ENCODE results near the gene GRN. TPM values are rescaled to one million over a fixed set of nuclear protein-coding genes. Genes with fewer than 3 reads are reported as not detected.

The GRN gene
- total and polyA plus RNA-seq, 2 of the 8 experiments (the other 6 are each of a cell fraction or from before 2014, with no cell fraction given): 108 to 387 TPM

DNA sequence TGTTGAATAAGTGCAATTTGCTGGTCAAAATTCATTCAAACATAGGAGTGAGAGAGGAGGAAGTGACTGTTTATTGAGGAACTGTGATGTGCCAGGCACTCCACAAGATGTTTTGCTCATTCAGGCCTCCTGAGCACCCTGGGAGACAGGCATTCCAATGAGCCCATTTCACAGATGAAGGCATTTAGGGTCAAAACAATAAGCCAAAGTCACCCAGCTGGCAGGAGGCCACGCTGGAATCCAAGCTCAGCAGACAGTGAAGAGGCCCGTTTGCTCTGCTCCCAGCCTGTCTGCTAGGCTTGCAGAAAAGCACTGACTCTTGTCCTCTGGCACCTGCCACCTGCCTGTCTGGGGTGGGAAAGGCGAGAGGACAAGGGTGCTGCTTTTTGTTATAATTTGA is 10.4 kb upstream of the GRN start:
- no peak overlapping the region for H2BK20ac ChIP-seq (ENCODE audit: low read length)
- 60% methylated on average over 3 of the region's 3 CpGs; no CpG with 5 or more reads in 1 of the 2 experiments for WGBS, 2 experiments (ENCODE audit: extremely low coverage in 1 of 2, insufficient coverage in 1 of 2, insufficient read length in 1 of 2, insufficient replicate concordance in 2 of 2, low coverage in 1 of 2, low lambda C conversion rate in 2 of 2, missing lambda C conversion rate in 1 of 2)
- FAIRE-seq (no peak), DNase-seq (ENCODE audit: low read depth in 1 of 2, low spot score in 2 of 2) (no peak)
- H2BK12ac ChIP-seq (ENCODE audit: low read depth, low read length): no peak overlapping the region
- no peaks in the 10 kb centered on the region for H4K20me1 ChIP-seq (replicated peaks in 1 of 2; ENCODE audit: control insufficient read depth in 1 of 2, insufficient read depth in 2 of 2, low read length in 2 of 2)
- H3K4me2 ChIP-seq (ENCODE audit: insufficient read depth in 1 of 2, low read depth in 2 of 2, low read length in 2 of 2): no peak overlapping the region
- H3K4me1 ChIP-seq (replicated peaks in 1 of 4; ENCODE audit: control insufficient read depth in 3 of 4, insufficient read depth in 4 of 4, low read length in 3 of 4): peaks cover 0 to 2% (median 2%) of the 10 kb centered on the region in 4 experiments; a peak in 5 of 7 replicates
- H4K91ac ChIP-seq (replicated peaks; ENCODE audit: insufficient read length, low read length): no peak overlapping the region
- no peaks in the 10 kb centered on the region for H3K23me2 ChIP-seq (ENCODE audit: low read depth, low read length)
- no peak overlapping the region for H2AK5ac ChIP-seq (ENCODE audit: low read depth, low read length)
- H3K79me2 ChIP-seq (ENCODE audit: control insufficient read depth in 1 of 2, insufficient read depth in 2 of 2, low read length in 2 of 2): no peaks in the 10 kb centered on the region
- H3K56ac ChIP-seq (replicated peaks; ENCODE audit: insufficient read length, low read depth, low read length): no peak overlapping the region
- no peak overlapping the region for H3K27ac ChIP-seq (ENCODE audit: low read depth, low read length)
- POLR2A ChIA-PET (ENCODE audit: partially characterized antibody): interaction anchor here (0.7 to 2.1 kb wide), 4 partner anchors 18 to 120 kb away, joined by 3 to 5 read pairs (median 3); no protein-coding TSS in a partner anchor
- H2BK15ac ChIP-seq (ENCODE audit: low read length): no peak overlapping the region
- peaks cover 0 to 2% (median under 1%) of the 10 kb centered on the region in 4 experiments; a peak in 1 of 7 replicates for H3K27me3 ChIP-seq (replicated peaks in 1 of 4; ENCODE audit: control insufficient read depth in 3 of 4, extremely low read depth in 1 of 4, insufficient read depth in 3 of 4, low read length in 3 of 4)
- CTCF ChIA-PET (ENCODE audit: partially characterized antibody): interaction anchor here (0.6 to 11.0 kb wide), 7 partner anchors 10 to 184 kb away, joined by 3 to 158 read pairs (median 8); partner anchors contain the start of gene GRN
- H3K23ac ChIP-seq (ENCODE audit: insufficient read length): no peak overlapping the region
- H3K4ac ChIP-seq (replicated peaks; ENCODE audit: insufficient read length, low read depth, low read length): no peak overlapping the region
- no peak overlapping the region for H2AFZ ChIP-seq (ENCODE audit: low read length)
- no peak overlapping the region for H4K8ac ChIP-seq (ENCODE audit: extremely low read depth, insufficient read depth, low read length)
- H3K36me3 ChIP-seq (ENCODE audit: control insufficient read depth in 2 of 4, insufficient read depth in 4 of 4, low read length in 3 of 4): no peaks in the 10 kb centered on the region
- no peak overlapping the region for H3K4me3 ChIP-seq (ENCODE audit: extremely low read depth in 1 of 4, insufficient read depth in 2 of 4, low read depth in 3 of 4, low read length in 4 of 4)
- H2BK5ac ChIP-seq (ENCODE audit: low read depth, low read length): no peak overlapping the region
- no peaks in the 10 kb centered on the region for H3K9me3 ChIP-seq (ENCODE audit: insufficient read depth in 2 of 2, low read depth in 1 of 2, low read length in 1 of 2)
- TF ChIP-seq KDM1A (IDR thresholded peaks at IDR 0.05; ENCODE audit: borderline replicate concordance, low read length): peak; percentile 74
- TF ChIP-seq BACH1 (IDR thresholded peaks at IDR 0.05; ENCODE audit: low read length): no peak
- TF ChIP-seq TEAD4 (IDR thresholded peaks at IDR 0.05; ENCODE audit: low read depth, low read length): 0 out of 2 replicates have a peak, but pooled peaks have one; percentile 7
- H3K9ac ChIP-seq (replicated peaks in 1 of 4; ENCODE audit: extremely low read depth in 1 of 4, low read depth in 3 of 4, low read length in 3 of 4): no peak overlapping the region
- no peak overlapping the region for H3K18ac ChIP-seq (ENCODE audit: extremely low read depth, low read length)
- no peak overlapping the region for H3K14ac ChIP-seq (ENCODE audit: insufficient read length)
- no peaks in the 10 kb centered on the region for H3K79me1 ChIP-seq (ENCODE audit: low read depth, low read length)
- H2BK120ac ChIP-seq (replicated peaks; ENCODE audit: low read depth, low read length): no peak overlapping the region
- H4K5ac ChIP-seq (ENCODE audit: insufficient read length, low read depth, low read length): no peak overlapping the region
